Caco-2 (cell line): Measurements from ENCODE around the gene BMPR1B. TPM values are rescaled to one million over a fixed set of nuclear protein-coding genes. Genes with fewer than 3 reads are reported as not detected.
"Not testable (repeated sequence)": the region's sequence is repeated elsewhere in the genome, so short reads cannot be mapped to it uniquely, and the experiment has no call there.

ENCODE experiments used
- BruUV-seq: library from RNA; stranded (reverse); fragments of 400-500 nt; replicated peaks from 2 replicates; lab custom pipeline; 2021; lab: Mats Ljungman, UMichigan
- CTCF ChIA-PET: fragments of 300-600 bp; sonication (Branson Sonifier 250); formaldehyde crosslinking; loops from one replicate; lab custom pipeline; 2022; ENCODE audit warnings: antibody characterized with exemption; lab: Charles Lee
- POLR2A ChIA-PET: fragments of 300-600 bp; sonication (Branson Sonifier 250); formaldehyde crosslinking; loops from one replicate; lab custom pipeline; 2022; ENCODE audit warnings: antibody characterized with exemption; lab: Charles Lee
- DNase-seq, 2 experiments: peaks; one replicate each; pipeline versions ENCODE4 v3.0.0 to v3.0.0-alpha.2; 2020 to 2022
- H3K27me3 ChIP-seq: replicated peaks from 2 replicates; pipeline ENCODE4 v1.6.0; 2011; ENCODE audit warnings: low read length; ENCODE audit not compliant: control insufficient read depth, insufficient read depth
- H3K36me3 ChIP-seq: 2 replicates; pipeline ENCODE4 v1.5.1; 2011; ENCODE audit warnings: low read length; ENCODE audit not compliant: control insufficient read depth, insufficient read depth
- H3K4me1 ChIP-seq: fragments of 250-450 bp; sonication (Bioruptor Pico); 2 replicates; pipeline ENCODE4 v1.5.1; 2020; ENCODE audit warnings: mild to moderate bottlenecking
- H3K4me3 ChIP-seq: 2 replicates; pipeline ENCODE4 v1.5.1; 2011; ENCODE audit warnings: low read depth, mild to moderate bottlenecking, control low read depth, low read length
- H3K9me3 ChIP-seq: fragments of 250-450 bp; sonication (Bioruptor Pico); 2 replicates; pipeline ENCODE4 v1.5.1; 2020; ENCODE audit warnings: mild to moderate bottlenecking, moderate library complexity
- H3K27ac Mint-ChIP-seq: one replicate; pipeline ENCODE4 v1.8.0; 2022; ENCODE audit warnings: mixed read lengths; ENCODE audit not compliant: unreplicated experiment
- H3K27me3 Mint-ChIP-seq: one replicate; pipeline ENCODE4 v1.8.0; 2022; ENCODE audit warnings: mixed read lengths; ENCODE audit not compliant: insufficient read depth, unreplicated experiment
- H3K36me3 Mint-ChIP-seq: one replicate; pipeline ENCODE4 v1.8.0; 2022; ENCODE audit warnings: mild to moderate bottlenecking, mixed read lengths; ENCODE audit not compliant: insufficient read depth, unreplicated experiment
- H3K4me1 Mint-ChIP-seq: one replicate; pipeline ENCODE4 v1.8.0; 2022; ENCODE audit warnings: low read depth, mixed read lengths; ENCODE audit not compliant: unreplicated experiment
- H3K4me3 Mint-ChIP-seq: one replicate; pipeline ENCODE4 v1.8.0; 2022; ENCODE audit warnings: mild to moderate bottlenecking, moderate library complexity, mixed read lengths; ENCODE audit not compliant: unreplicated experiment
- H3K9me3 Mint-ChIP-seq: one replicate; pipeline ENCODE4 v1.8.0; 2022; ENCODE audit warnings: mixed read lengths; ENCODE audit not compliant: unreplicated experiment
- intact Hi-C: fragments of 100-400 bp; cut with micrococcal nuclease; formaldehyde crosslinking; loops from one replicate; pipeline ENCODE4 v1.10.0; 2022; ENCODE audit not compliant: unreplicated experiment
- total RNA-seq: library from RNA; stranded (reverse); gene quantifications from 2 replicates; pipeline ENCODE4 v1.2.3, GENCODE V29; 2022
- TF ChIP-seq, protein P1 (sequence below), 2 experiments: fragments of 200-600 bp in 1 of 2; IDR thresholded peaks; 1 replicate in 1 of 2; 2 replicates in 1 of 2; pipeline versions ENCODE4 v1.5.1 to v1.8.0; 2011 to 2022; ENCODE audit warnings: antibody characterized with exemption in 1 of 2, control low read depth in 1 of 2, inconsistent platforms in 1 of 2, low read depth in 1 of 2, low read length in 1 of 2, mild to moderate bottlenecking in 1 of 2, moderate library complexity in 1 of 2; ENCODE audit not compliant: insufficient read depth in 1 of 2, severe bottlenecking in 1 of 2, unreplicated experiment in 1 of 2

The BMPR1B gene
- total RNA-seq, 1 experiment from 2014 or later = 8.7 TPM

DNA sequence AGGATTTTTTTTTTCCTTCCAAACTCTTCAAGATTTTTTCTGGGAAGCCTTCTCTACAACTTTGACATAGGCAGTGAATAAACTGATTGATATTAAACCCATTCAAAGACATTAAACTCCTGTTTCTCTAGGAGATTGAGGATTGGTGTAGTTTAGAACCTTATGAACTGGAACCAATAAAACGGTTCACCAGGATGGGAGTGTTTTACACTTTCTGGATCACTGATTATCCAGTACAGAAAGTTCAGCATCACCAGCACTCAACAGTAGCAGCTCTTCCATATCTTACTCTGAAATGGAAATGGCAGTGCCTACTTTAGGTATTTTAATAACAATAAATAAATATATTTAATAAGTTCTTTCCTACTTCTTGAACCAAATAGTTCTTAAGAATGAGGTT, 76.7 kb downstream of the BMPR1B start:
- Histone ChIP-seq H3K36me3 (no peaks in the 10 kb centered on the region), H3K4me3 (no peak overlapping the region), H3K4me1 (no peaks in the 10 kb centered on the region), H3K27me3 (no peaks in the 10 kb centered on the region), H3K9me3 (no peaks in the 10 kb centered on the region; the same call in 1 of the 2 replicates)
- DNase-seq = no peak
- H3K4me1 Mint-ChIP-seq = no peaks in the 10 kb centered on the region
- no peaks in the 10 kb centered on the region for H3K36me3 Mint-ChIP-seq
- no peaks in the 10 kb centered on the region for H3K27me3 Mint-ChIP-seq
- H3K9me3 Mint-ChIP-seq = no peaks in the 10 kb centered on the region
- no peak overlapping the region for H3K4me3 Mint-ChIP-seq
- intact Hi-C loops = no loop called here
- no peak overlapping the region for H3K27ac Mint-ChIP-seq
- CTCF ChIA-PET = no interaction called here
- TF ChIP-seq, protein P1, sequence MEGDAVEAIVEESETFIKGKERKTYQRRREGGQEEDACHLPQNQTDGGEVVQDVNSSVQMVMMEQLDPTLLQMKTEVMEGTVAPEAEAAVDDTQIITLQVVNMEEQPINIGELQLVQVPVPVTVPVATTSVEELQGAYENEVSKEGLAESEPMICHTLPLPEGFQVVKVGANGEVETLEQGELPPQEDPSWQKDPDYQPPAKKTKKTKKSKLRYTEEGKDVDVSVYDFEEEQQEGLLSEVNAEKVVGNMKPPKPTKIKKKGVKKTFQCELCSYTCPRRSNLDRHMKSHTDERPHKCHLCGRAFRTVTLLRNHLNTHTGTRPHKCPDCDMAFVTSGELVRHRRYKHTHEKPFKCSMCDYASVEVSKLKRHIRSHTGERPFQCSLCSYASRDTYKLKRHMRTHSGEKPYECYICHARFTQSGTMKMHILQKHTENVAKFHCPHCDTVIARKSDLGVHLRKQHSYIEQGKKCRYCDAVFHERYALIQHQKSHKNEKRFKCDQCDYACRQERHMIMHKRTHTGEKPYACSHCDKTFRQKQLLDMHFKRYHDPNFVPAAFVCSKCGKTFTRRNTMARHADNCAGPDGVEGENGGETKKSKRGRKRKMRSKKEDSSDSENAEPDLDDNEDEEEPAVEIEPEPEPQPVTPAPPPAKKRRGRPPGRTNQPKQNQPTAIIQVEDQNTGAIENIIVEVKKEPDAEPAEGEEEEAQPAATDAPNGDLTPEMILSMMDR (IDR thresholded peaks at IDR 0.05; ENCODE audit: insufficient read depth in 1 of 2, low read depth in 1 of 2, low read length in 1 of 2, severe bottlenecking in 1 of 2, unreplicated experiment in 1 of 2) = no peak
- POLR2A ChIA-PET = no interaction called here
- BruUV-seq = no TSS peak

DNA sequence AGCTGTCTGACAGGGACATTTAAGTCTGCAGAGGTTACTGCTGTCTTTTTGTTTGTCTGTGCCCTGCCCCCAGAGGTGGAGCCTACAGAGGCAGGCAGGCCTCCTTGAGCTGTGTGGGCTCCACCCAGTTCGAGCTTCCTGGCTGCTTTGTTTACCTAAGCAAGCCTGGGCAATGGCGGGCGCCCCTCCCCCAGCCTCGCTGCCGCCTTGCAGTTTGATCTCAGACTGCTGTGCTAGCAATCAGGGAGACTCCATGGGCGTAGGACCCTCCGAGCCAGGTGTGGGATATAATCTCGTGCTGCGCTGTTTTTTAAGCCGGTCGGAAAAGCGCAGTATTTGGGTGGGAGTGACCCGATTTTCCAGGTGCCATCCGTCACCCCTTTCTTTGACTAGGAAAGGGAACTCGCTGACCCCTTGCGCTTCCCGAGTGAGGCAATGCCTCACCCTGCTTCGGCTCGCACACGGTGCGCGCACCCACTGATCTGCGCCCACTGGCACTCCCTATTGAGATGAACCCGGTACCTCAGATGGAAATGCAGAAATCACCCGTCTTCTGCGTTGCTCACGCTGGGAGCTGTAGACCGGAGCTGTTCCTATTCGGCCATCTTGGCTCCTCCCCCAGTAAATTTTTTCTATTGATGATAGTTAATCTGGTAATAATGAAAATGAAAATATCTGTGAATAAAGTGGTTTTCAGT, 83.6 kb downstream of the BMPR1B start:
- peak overlapping the region; percentile 76 for H3K4me3 Mint-ChIP-seq
- DNase-seq = peak; percentile 66 to 81
- H3K36me3 ChIP-seq, H3K27me3 ChIP-seq, POLR2A ChIA-PET, H3K36me3 Mint-ChIP-seq, H3K4me1 Mint-ChIP-seq, H3K4me1 ChIP-seq, CTCF ChIA-PET, intact Hi-C loops, H3K9me3 Mint-ChIP-seq, BruUV-seq, H3K9me3 ChIP-seq, H3K27me3 Mint-ChIP-seq: not testable (repeated sequence)
- H3K4me3 ChIP-seq = peak overlapping the region; percentile 33
- H3K27ac Mint-ChIP-seq = peak overlapping the region; percentile 90

DNA sequence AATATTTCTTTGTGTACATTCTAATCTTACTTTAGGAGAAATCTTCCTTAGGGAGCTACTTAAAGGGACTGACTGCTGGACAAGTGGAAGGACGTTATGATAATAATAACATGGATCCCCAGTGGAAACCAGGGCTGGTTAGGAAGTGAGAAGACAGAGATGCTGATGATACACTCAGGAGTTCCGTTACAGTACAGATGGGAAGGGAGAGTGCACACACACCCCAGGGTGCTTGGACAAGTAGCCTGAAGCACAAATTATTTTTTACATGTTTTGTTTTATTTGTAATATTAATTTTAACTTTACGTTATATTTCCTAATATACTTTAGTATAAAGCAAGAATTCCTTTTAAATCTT, 84.1 kb downstream of the BMPR1B start:
- Histone ChIP-seq H3K36me3 (no peaks in the 10 kb centered on the region), H3K27me3 (no peaks in the 10 kb centered on the region), H3K4me1 (no peaks in the 10 kb centered on the region), H3K9me3 (no peaks in the 10 kb centered on the region; the same call in 1 of the 2 replicates), H3K4me3 (peak overlapping the region; percentile 33; the same call in 1 of the 2 replicates)
- Mint-ChIP-seq H3K27me3 (no peaks in the 10 kb centered on the region), H3K9me3 (no peaks in the 10 kb centered on the region), H3K36me3 (no peaks in the 10 kb centered on the region), H3K4me3 (peak overlapping the region; percentile 76), H3K4me1 (peaks cover 6% of the 10 kb centered on the region), H3K27ac (peak overlapping the region; percentile 90)
- DNase-seq = no peak
- no TSS peak for BruUV-seq
- TF ChIP-seq, protein P1 (IDR thresholded peaks at IDR 0.05; ENCODE audit: insufficient read depth in 1 of 2, low read depth in 1 of 2, low read length in 1 of 2, severe bottlenecking in 1 of 2, unreplicated experiment in 1 of 2) = no peak
- POLR2A ChIA-PET = no interaction called here
- CTCF ChIA-PET = no interaction called here
- intact Hi-C loops = no loop called here
